ENCODE measurements around the gene ATP6V1F. TPM values are rescaled to one million over a fixed set of nuclear protein-coding genes. Genes with fewer than 3 reads are reported as not detected.
A peak's percentile ranks its signal among the peaks of the same experiment; 100 is the strongest.

The ATP6V1F gene
- total and polyA plus RNA-seq, 7 experiments from 2014 or later: 58.4 to 340 (median 101) TPM

DNA sequence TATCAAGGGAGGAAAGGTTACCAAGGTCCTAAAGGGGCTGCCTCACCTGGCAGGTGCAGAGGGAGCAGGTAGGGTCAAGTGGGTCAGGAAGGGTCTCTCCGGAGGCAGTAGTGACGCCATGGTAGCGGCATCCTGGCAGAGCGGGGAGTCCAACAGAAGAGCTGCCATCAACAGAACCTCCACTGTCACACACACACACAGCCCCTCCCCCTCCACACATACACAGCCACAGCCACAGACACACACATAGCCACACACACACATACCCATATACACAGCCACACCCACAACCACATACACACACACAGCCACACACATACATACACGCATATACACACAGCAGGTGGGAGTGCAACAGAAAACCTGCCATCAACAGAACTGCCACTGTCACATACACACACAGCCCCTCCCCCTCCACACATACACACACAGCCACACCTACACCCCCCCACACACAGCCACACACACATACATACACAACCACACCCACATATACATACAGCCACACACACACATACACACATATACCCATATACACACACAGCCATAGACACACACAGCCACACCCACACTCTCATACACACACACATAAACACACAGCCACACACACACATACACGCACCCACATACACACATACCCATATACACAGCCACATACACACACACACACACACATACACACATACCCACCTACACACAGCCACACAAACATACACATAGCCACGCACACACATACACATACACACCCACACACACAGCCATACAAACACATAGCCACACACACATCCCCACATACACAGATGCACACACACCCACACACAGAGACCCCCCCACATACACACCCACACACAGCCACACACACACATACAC is 24.7 kb downstream of the ATP6V1F start:
- Mint-ChIP-seq H3K27me3 (peaks cover 5 to 20% (median 15%) of the 10 kb centered on the region in 5 donors), H3K27ac (no peak overlapping the region), H3K36me3 (no peaks in the 10 kb centered on the region), H3K9me3 (no peaks in the 10 kb centered on the region), H3K4me1 (peaks cover 0 to 3% (median 0%) of the 10 kb centered on the region in 7 donors), H3K4me3 (no peak overlapping the region)
- DNase-seq: no peak
- ChIA-PET CTCF (no interaction called here), POLR2A (no interaction called here)
- no peaks in the 10 kb centered on the region for H3K9me3 ChIP-seq (ENCODE audit: control insufficient read depth in 2 of 3, low read length in 3 of 3)
- no peak for ATAC-seq
- no peak overlapping the region for H3K27ac ChIP-seq (ENCODE audit: low read depth, low read length)
- no peaks in the 10 kb centered on the region for H3K4me1 ChIP-seq (ENCODE audit: control insufficient read depth in 2 of 2, insufficient read depth in 2 of 2, low read length in 2 of 2)
- H3K36me3 ChIP-seq (ENCODE audit: control insufficient read depth in 2 of 3, insufficient read depth in 3 of 3, low read length in 3 of 3): no peaks in the 10 kb centered on the region
- no peak overlapping the region for H3K4me3 ChIP-seq (ENCODE audit: low read length)
- intact Hi-C loops (cut with micrococcal nuclease): no loop called here
- H3K27me3 ChIP-seq (ENCODE audit: control insufficient read depth in 2 of 2, insufficient read depth in 2 of 2, low read length in 2 of 2): peaks cover 0 to 3% of the 10 kb centered on the region in 2 donors

- H3K9me3 Mint-ChIP-seq: no peaks in the 10 kb centered on the region
- intact Hi-C loops (cut with micrococcal nuclease): no loop called here
- Histone ChIP-seq H3K36me3 (ENCODE audit: control insufficient read depth in 2 of 3, insufficient read depth in 3 of 3, low read length in 3 of 3) (no peaks in the 10 kb centered on the region), H3K4me3 (ENCODE audit: low read length) (no peak overlapping the region), H3K27ac (ENCODE audit: low read depth, low read length) (no peak overlapping the region), H3K4me1 (ENCODE audit: control insufficient read depth in 2 of 2, insufficient read depth in 2 of 2, low read length in 2 of 2) (no peaks in the 10 kb centered on the region), H3K27me3 (ENCODE audit: control insufficient read depth in 2 of 2, insufficient read depth in 2 of 2, low read length in 2 of 2) (peaks cover 0 to 3% of the 10 kb centered on the region in 2 donors), H3K9me3 (ENCODE audit: control insufficient read depth in 2 of 3, low read length in 3 of 3) (no peaks in the 10 kb centered on the region)
- H3K27me3 Mint-ChIP-seq: peaks cover 5 to 20% (median 15%) of the 10 kb centered on the region in 5 donors
- CTCF ChIA-PET: no interaction called here
- no peak for DNase-seq
- peaks cover 0 to 3% (median 0%) of the 10 kb centered on the region in 7 donors for H3K4me1 Mint-ChIP-seq
- H3K4me3 Mint-ChIP-seq: no peak overlapping the region
- no peak overlapping the region for H3K27ac Mint-ChIP-seq
- no peaks in the 10 kb centered on the region for H3K36me3 Mint-ChIP-seq
- POLR2A ChIA-PET: no interaction called here
- no peak for ATAC-seq
Observed at GRCh38 chr7:128888039-128888755, 25.5 kb downstream of the ATP6V1F start.

DNA sequence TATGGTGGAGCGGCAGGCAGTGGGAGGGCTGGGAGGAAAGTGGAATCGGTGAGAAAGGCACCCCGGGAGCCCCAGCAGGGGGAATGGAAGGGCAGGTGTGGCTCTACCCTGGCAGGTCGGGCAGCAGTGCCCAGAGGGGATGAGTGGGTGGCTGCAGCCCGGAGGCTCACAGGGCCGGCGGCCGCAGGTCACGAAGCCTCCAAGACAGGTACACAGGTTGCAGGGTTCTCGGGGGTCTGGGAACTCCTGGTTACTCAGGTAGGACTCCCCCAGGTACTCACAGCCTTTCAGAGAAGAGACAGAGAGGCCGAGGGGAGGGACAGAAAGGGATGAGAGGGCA is 26.1 kb downstream of the ATP6V1F start:
- H3K27me3 Mint-ChIP-seq: peaks cover 5 to 20% (median 15%) of the 10 kb centered on the region in 5 donors
- no peak overlapping the region for H3K27ac ChIP-seq (ENCODE audit: low read depth, low read length)
- no peaks in the 10 kb centered on the region for H3K4me1 ChIP-seq (ENCODE audit: control insufficient read depth in 2 of 2, insufficient read depth in 2 of 2, low read length in 2 of 2)
- H3K4me1 Mint-ChIP-seq: no peaks in the 10 kb centered on the region
- ATAC-seq (no peak), DNase-seq (no peak)
- ChIA-PET CTCF (no interaction called here), POLR2A (no interaction called here)
- no peaks in the 10 kb centered on the region for H3K36me3 Mint-ChIP-seq
- no peaks in the 10 kb centered on the region for H3K36me3 ChIP-seq (ENCODE audit: control insufficient read depth in 2 of 3, insufficient read depth in 3 of 3, low read length in 3 of 3)
- no peaks in the 10 kb centered on the region for H3K9me3 ChIP-seq (ENCODE audit: control insufficient read depth in 2 of 3, low read length in 3 of 3)
- no peak overlapping the region for H3K4me3 Mint-ChIP-seq
- H3K9me3 Mint-ChIP-seq: no peaks in the 10 kb centered on the region
- H3K27me3 ChIP-seq (ENCODE audit: control insufficient read depth in 2 of 2, insufficient read depth in 2 of 2, low read length in 2 of 2): peaks cover 0 to 3% of the 10 kb centered on the region in 2 donors
- intact Hi-C loops (cut with micrococcal nuclease): no loop called here
- no peak overlapping the region for H3K4me3 ChIP-seq (ENCODE audit: low read length)
- H3K27ac Mint-ChIP-seq: no peak overlapping the region

- Histone ChIP-seq H3K4me1 (ENCODE audit: control insufficient read depth in 2 of 2, insufficient read depth in 2 of 2, low read length in 2 of 2) (no peaks in the 10 kb centered on the region), H3K27ac (ENCODE audit: low read depth, low read length) (no peak overlapping the region), H3K27me3 (ENCODE audit: control insufficient read depth in 2 of 2, insufficient read depth in 2 of 2, low read length in 2 of 2) (peaks cover 0 to 3% of the 10 kb centered on the region in 2 donors), H3K9me3 (ENCODE audit: control insufficient read depth in 2 of 3, low read length in 3 of 3) (no peaks in the 10 kb centered on the region), H3K36me3 (ENCODE audit: control insufficient read depth in 2 of 3, insufficient read depth in 3 of 3, low read length in 3 of 3) (no peaks in the 10 kb centered on the region), H3K4me3 (ENCODE audit: low read length) (no peak overlapping the region)
- CTCF ChIA-PET: no interaction called here
- intact Hi-C loops (cut with micrococcal nuclease): no loop called here
- no peaks in the 10 kb centered on the region for H3K4me1 Mint-ChIP-seq
- no peak overlapping the region for H3K27ac Mint-ChIP-seq
- no peaks in the 10 kb centered on the region for H3K9me3 Mint-ChIP-seq
- no peak overlapping the region for H3K4me3 Mint-ChIP-seq
- no peaks in the 10 kb centered on the region for H3K36me3 Mint-ChIP-seq
- POLR2A ChIA-PET: no interaction called here
- no peak for ATAC-seq
- peaks cover 5 to 20% (median 15%) of the 10 kb centered on the region in 5 donors for H3K27me3 Mint-ChIP-seq
- DNase-seq: no peak
Observed at GRCh38 chr7:128889121-128889520, 26.5 kb downstream of the ATP6V1F start.

DNA sequence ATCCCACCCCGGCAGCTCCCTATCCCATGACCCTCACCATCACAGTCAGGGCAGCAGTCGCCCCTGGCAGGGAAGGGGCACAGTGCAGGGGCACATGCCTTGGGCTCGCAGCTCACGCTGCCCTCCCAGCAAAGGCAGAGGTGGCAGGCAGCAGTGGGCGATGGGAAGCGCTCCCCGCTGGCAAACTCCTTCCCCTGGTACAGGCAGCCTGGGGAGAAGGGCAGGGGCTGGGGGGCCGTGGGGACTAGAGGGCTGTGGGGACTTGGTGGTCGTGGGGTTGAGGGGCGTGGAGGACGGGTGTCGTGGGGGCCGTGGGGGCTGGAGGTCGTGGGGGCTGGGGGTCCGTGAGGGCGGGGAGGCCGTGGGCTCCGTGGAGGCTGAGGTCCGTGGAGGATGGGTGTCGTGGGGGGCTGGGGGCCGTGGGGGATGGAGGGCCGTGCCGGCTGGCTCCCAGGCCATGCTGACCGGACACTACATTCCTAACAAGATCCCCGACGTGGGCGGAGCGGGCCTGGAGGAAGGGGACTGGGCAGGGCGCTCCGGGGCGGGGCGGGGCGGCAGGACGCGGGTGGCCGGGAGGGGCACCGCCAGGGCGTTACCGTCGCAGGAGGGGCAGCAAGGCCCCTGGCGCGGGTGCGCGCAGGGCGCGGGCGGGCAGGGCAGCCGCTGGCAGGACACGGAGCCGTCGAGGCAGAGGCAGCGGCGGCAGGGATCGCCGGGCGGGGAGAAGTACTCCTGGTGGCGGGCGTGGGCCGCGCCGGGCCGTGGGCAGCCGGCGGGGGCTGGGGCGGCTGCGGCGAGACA is 27.9 kb downstream of the ATP6V1F start:
- no peaks in the 10 kb centered on the region for H3K36me3 Mint-ChIP-seq
- POLR2A ChIA-PET: no interaction called here

GRCh38 chr7:128891110-128891941 is 28.7 kb downstream of the ATP6V1F start:
- Histone ChIP-seq H3K4me3 (ENCODE audit: low read length) (no peak overlapping the region), H3K27me3 (ENCODE audit: control insufficient read depth in 2 of 2, insufficient read depth in 2 of 2, low read length in 2 of 2) (peaks cover 0 to 3% of the 10 kb centered on the region in 2 donors), H3K9me3 (ENCODE audit: control insufficient read depth in 2 of 3, low read length in 3 of 3) (no peaks in the 10 kb centered on the region), H3K36me3 (ENCODE audit: control insufficient read depth in 2 of 3, insufficient read depth in 3 of 3, low read length in 3 of 3) (no peaks in the 10 kb centered on the region), H3K4me1 (ENCODE audit: control insufficient read depth in 2 of 2, insufficient read depth in 2 of 2, low read length in 2 of 2) (no peaks in the 10 kb centered on the region), H3K27ac (ENCODE audit: low read depth, low read length) (no peak overlapping the region)
- intact Hi-C loops (cut with micrococcal nuclease): no loop called here
- CTCF ChIA-PET: no interaction called here
- POLR2A ChIA-PET: no interaction called here
- H3K9me3 Mint-ChIP-seq: no peaks in the 10 kb centered on the region
- no peak overlapping the region for H3K27ac Mint-ChIP-seq
- peak in 1 of 9 donors; percentile 38 for DNase-seq
- no peaks in the 10 kb centered on the region for H3K4me1 Mint-ChIP-seq
- H3K36me3 Mint-ChIP-seq: no peaks in the 10 kb centered on the region
- H3K4me3 Mint-ChIP-seq: peak overlapping the region in 4 of 10 donors; percentile 4 to 53 (median 20)
- peak; percentile 53 for ATAC-seq
- H3K27me3 Mint-ChIP-seq: peaks cover 5 to 17% (median 13%) of the 10 kb centered on the region in 5 donors

More for the DNA sequence above, 27.9 kb downstream of the ATP6V1F start:
- ATAC-seq (peak; percentile 20), DNase-seq (no peak)
- no peaks in the 10 kb centered on the region for H3K9me3 ChIP-seq (ENCODE audit: control insufficient read depth in 2 of 3, low read length in 3 of 3)
- Mint-ChIP-seq H3K27ac (no peak overlapping the region), H3K4me1 (no peaks in the 10 kb centered on the region), H3K27me3 (peaks cover 5 to 20% (median 15%) of the 10 kb centered on the region in 5 donors), H3K4me3 (peak overlapping the region in 4 of 10 donors; percentile 6 to 65 (median 34)), H3K9me3 (no peaks in the 10 kb centered on the region)
- no peak overlapping the region for H3K27ac ChIP-seq (ENCODE audit: low read depth, low read length)
- H3K4me3 ChIP-seq (ENCODE audit: low read length): no peak overlapping the region
- no peaks in the 10 kb centered on the region for H3K4me1 ChIP-seq (ENCODE audit: control insufficient read depth in 2 of 2, insufficient read depth in 2 of 2, low read length in 2 of 2)
- H3K36me3 ChIP-seq (ENCODE audit: control insufficient read depth in 2 of 3, insufficient read depth in 3 of 3, low read length in 3 of 3): no peaks in the 10 kb centered on the region
- intact Hi-C loops (cut with micrococcal nuclease): no loop called here
- CTCF ChIA-PET: no interaction called here
- H3K27me3 ChIP-seq (ENCODE audit: control insufficient read depth in 2 of 2, insufficient read depth in 2 of 2, low read length in 2 of 2): peaks cover 0 to 3% of the 10 kb centered on the region in 2 donors

Data from naive thymus-derived CD4-positive, alpha-beta T cell (primary cell).